ENCODE data around the gene EPB41L4B.

DNA sequence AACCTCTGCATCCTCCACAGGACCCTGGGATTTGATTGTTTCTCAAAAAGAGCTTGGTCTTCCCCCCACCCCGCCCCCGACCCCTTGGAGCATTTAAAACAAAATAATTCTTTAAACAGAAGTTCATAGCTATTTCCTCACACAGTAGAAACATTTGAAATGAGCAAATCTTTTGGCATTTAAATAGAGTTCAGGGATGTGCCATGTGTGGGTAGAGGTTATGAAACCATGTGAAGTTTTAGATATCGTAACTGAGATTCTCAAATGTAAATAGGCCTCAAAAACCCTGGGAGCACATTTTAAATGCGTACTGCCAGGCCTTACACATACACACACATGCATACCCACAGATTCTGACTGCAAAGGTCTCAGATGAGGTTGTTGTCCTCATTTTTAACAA, 66.5 kb downstream of the EPB41L4B start:
- TF ChIP-seq, protein P1, sequence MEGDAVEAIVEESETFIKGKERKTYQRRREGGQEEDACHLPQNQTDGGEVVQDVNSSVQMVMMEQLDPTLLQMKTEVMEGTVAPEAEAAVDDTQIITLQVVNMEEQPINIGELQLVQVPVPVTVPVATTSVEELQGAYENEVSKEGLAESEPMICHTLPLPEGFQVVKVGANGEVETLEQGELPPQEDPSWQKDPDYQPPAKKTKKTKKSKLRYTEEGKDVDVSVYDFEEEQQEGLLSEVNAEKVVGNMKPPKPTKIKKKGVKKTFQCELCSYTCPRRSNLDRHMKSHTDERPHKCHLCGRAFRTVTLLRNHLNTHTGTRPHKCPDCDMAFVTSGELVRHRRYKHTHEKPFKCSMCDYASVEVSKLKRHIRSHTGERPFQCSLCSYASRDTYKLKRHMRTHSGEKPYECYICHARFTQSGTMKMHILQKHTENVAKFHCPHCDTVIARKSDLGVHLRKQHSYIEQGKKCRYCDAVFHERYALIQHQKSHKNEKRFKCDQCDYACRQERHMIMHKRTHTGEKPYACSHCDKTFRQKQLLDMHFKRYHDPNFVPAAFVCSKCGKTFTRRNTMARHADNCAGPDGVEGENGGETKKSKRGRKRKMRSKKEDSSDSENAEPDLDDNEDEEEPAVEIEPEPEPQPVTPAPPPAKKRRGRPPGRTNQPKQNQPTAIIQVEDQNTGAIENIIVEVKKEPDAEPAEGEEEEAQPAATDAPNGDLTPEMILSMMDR (IDR thresholded peaks at IDR 0.05), result no peak
- TF ChIP-seq POLR2A (IDR thresholded peaks at IDR 0.05), result no peak
- TF ChIP-seq POLR2AphosphoS5 (IDR thresholded peaks at IDR 0.05), result no peak

Data from breast epithelium (tissue), 3 donors.